Loucy (cell line): Measurements from ENCODE around the gene ARGLU1.

Experiments
- H2AFZ ChIP-seq: fragments of 200-600 bp; sonication (generic); 2 replicates; pipeline ENCODE4 v1.6.0; 2016; ENCODE audit warnings: antibody characterized with exemption, mild to moderate bottlenecking, low read length, moderate library complexity
- H3F3A ChIP-seq: fragments of 200-600 bp; 2 replicates; pipeline ENCODE4 v1.6.0; 2016; ENCODE audit warnings: antibody characterized with exemption, low read depth, mild to moderate bottlenecking
- H3K27me3 ChIP-seq: fragments of 200-600 bp; sonication (generic); 2 replicates; pipeline ENCODE4 v1.6.1; 2014; ENCODE audit warnings: low read length, mild to moderate bottlenecking; ENCODE audit not compliant: insufficient read depth, poor library complexity, severe bottlenecking
- H3K36me3 ChIP-seq: fragments of 200-600 bp; sonication (generic); 2 replicates; pipeline ENCODE4 v1.6.1; 2016; ENCODE audit warnings: low read length; ENCODE audit not compliant: insufficient read depth
- H3K4me1 ChIP-seq: fragments of 200-600 bp; sonication (generic); 2 replicates; pipeline ENCODE4 v1.5.1; 2014; ENCODE audit warnings: low read length, mild to moderate bottlenecking; ENCODE audit not compliant: insufficient read depth, poor library complexity, severe bottlenecking
- H3K4me2 ChIP-seq: fragments of 200-600 bp; sonication (generic); 2 replicates; pipeline ENCODE4 v1.6.0; 2014; ENCODE audit warnings: antibody characterized with exemption, low read length, low read depth, mild to moderate bottlenecking; ENCODE audit not compliant: poor library complexity, severe bottlenecking
- H3K4me3 ChIP-seq: fragments of 200-600 bp; sonication (generic); 2 replicates; pipeline ENCODE4 v1.5.1; 2014; ENCODE audit warnings: low read length, mild to moderate bottlenecking, mixed read lengths; ENCODE audit not compliant: poor library complexity, severe bottlenecking
- H3K79me2 ChIP-seq: fragments of 200-600 bp; sonication (generic); 2 replicates; pipeline ENCODE4 v1.6.1; 2014; ENCODE audit warnings: low read length; ENCODE audit not compliant: insufficient read depth
- H3K9ac ChIP-seq: fragments of 200-600 bp; sonication (generic); 2 replicates; pipeline ENCODE4 v1.6.0; 2014; ENCODE audit warnings: mild to moderate bottlenecking, low read depth, low read length, moderate library complexity; ENCODE audit not compliant: poor library complexity, severe bottlenecking
- H3K9me2 ChIP-seq: fragments of 200-600 bp; sonication (generic); replicated peaks from 2 replicates; pipeline ENCODE4 v1.6.1; 2016; ENCODE audit warnings: low read depth, low read length, mixed read lengths
- H3K9me3 ChIP-seq: fragments of 200-600 bp; sonication (generic); 2 replicates; pipeline ENCODE4 v1.6.1; 2014; ENCODE audit warnings: mild to moderate bottlenecking, antibody characterized with exemption, low read length, low read depth; ENCODE audit not compliant: insufficient read depth
- H4K20me1 ChIP-seq: fragments of 200-600 bp; sonication (generic); 2 replicates; pipeline ENCODE4 v1.6.0; 2014; ENCODE audit warnings: antibody characterized with exemption, low read length, mild to moderate bottlenecking; ENCODE audit not compliant: insufficient read depth, poor library complexity, severe bottlenecking
- CTCF ChIP-seq: fragments of 200-600 bp; sonication (generic); conservative IDR thresholded peaks from 2 replicates; pipeline ENCODE4 v1.5.1; 2014; ENCODE audit warnings: mild to moderate bottlenecking, antibody characterized with exemption, low read length
- EZH2phosphoT487 ChIP-seq: fragments of 200-600 bp; IDR thresholded peaks from 2 replicates; pipeline ENCODE4 v1.6.1; 2018; ENCODE audit warnings: antibody characterized with exemption, mild to moderate bottlenecking, moderate library complexity, borderline replicate concordance

Gene ARGLU1

DNA sequence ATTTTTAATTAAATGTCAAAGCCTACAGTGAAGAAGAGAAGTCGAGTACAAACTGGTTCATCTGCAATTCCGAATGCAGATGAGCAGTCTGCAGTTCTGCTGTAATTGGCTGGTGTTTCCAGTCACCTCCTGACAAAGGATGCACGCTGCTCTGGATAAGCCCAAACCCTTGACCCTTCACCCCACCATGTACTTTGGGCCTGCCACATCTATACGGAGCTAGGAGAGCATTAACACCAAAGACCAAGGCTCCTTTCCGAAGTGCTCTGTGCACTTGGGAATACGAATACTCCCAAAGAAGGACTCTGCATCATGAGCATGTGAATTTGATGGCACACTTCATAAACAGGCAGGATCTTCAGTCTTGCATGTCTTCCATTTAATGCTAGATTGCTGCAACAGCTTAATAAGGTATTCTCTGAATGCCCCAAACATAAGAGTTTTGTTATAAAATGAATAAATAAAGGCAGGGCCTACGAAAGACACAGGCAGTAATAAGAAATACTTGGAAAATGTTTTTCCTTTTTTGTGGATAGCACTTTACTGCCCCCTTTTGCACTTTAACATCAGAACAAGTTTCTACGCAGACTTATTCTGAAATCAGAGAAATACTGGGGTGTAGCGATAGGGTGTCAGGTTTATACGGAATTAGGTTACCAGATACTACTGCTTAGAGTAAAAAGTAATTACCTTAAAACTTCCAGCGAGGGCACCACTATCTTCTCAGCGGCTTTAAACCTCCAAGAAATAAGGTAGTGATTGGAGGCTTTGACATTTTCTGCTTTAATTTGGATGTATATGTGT lies 47.5 kb downstream of the ARGLU1 start:
- Histone ChIP-seq H2AFZ (no peak overlapping the region), H4K20me1 (no peaks in the 10 kb centered on the region), H3K9me3 (no peaks in the 10 kb centered on the region), H3K4me3 (no peak overlapping the region), H3K36me3 (no peaks in the 10 kb centered on the region), H3F3A (no peaks in the 10 kb centered on the region), H3K27me3 (no peaks in the 10 kb centered on the region), H3K4me1 (no peaks in the 10 kb centered on the region), H3K4me2 (no peak overlapping the region), H3K79me2 (no peaks in the 10 kb centered on the region), H3K9me2 (no peaks in the 10 kb centered on the region), H3K9ac (no peak overlapping the region)
- TF ChIP-seq EZH2phosphoT487 (no peak), CTCF (peak; percentile 41)

DNA sequence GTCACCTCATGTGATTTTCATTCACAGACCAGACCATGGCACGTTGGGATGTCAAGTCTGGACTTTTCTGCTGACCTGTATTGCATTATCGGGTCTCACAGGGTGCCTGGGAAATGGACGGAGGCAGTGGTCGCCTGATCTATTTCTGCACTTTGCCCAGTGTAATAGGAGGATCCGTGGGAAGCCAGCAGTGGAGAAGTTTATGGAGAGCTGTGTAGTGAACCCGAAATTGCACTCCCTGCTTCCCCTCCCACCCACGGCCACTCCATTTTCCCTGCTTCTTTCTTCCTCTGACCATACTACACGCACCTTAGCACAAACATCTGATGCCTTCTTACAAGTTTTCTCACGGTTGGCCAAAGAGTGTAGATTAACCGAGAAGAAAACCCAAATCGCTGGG lies 49.4 kb downstream of the ARGLU1 start:
- H3K4me2 ChIP-seq: no peak overlapping the region
- no peaks in the 10 kb centered on the region for H3K27me3 ChIP-seq
- no peak overlapping the region for H2AFZ ChIP-seq
- no peaks in the 10 kb centered on the region for H3K36me3 ChIP-seq
- H3K9ac ChIP-seq: no peak overlapping the region
- no peak for TF ChIP-seq EZH2phosphoT487
- no peak for TF ChIP-seq CTCF
- H3K79me2 ChIP-seq: no peaks in the 10 kb centered on the region
- no peaks in the 10 kb centered on the region for H3K9me2 ChIP-seq
- H3K4me3 ChIP-seq: no peak overlapping the region
- no peaks in the 10 kb centered on the region for H3K4me1 ChIP-seq
- H4K20me1 ChIP-seq: no peaks in the 10 kb centered on the region
- H3K9me3 ChIP-seq: no peaks in the 10 kb centered on the region
- H3F3A ChIP-seq: no peaks in the 10 kb centered on the region

DNA sequence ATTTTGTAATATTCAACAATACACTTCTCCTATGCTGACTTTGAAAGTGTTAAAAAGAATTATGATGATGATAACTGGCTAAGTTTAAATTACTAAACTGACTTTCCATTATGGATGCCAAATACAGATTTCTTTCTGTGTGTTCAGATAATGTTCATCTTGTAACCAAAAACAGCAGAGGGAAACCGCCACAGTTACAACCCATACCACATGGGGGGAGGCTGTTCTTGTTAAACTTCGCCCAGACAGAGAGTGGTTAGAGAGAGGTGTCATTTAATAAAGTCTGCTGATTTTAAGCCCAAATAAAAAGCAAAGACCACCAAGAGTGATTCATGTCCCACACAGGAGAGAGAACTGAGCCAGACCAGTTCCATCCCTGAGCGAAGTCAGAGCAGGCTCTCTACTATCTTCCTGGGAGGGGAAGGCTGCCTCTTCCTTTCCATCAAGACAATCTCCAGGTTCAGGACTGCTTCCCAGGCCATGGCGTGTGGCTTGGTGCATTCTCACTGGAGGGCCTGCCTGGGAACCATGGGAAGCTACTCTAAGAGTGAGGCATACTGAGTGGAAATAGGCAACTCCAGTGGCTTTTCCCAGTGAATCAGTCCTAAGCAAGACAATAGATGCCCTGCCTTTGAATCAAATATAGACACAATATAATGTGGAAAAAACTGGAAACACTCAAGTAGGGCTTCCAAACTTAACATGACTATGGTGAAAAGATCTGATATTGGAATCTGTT lies 50.7 kb downstream of the ARGLU1 start:
- no peaks in the 10 kb centered on the region for H3K36me3 ChIP-seq
- H2AFZ ChIP-seq: no peak overlapping the region
- no peaks in the 10 kb centered on the region for H3K79me2 ChIP-seq
- H3K9me2 ChIP-seq: no peaks in the 10 kb centered on the region
- no peak overlapping the region for H3K4me2 ChIP-seq
- H3K27me3 ChIP-seq: no peaks in the 10 kb centered on the region
- H3K9ac ChIP-seq: no peak overlapping the region
- no peaks in the 10 kb centered on the region for H4K20me1 ChIP-seq
- H3F3A ChIP-seq: no peaks in the 10 kb centered on the region
- TF ChIP-seq EZH2phosphoT487 (no peak), CTCF (no peak)
- H3K9me3 ChIP-seq: no peaks in the 10 kb centered on the region
- H3K4me1 ChIP-seq: no peaks in the 10 kb centered on the region
- H3K4me3 ChIP-seq: no peak overlapping the region
